BLaER1 treated with 17β-estradiol and CSF1 and Interleukin-3, amounts not matched to agents 10 nM and 100 nM (cell line): ENCODE data around the gene MPHOSPH10.
"Not testable (repeated sequence)": the region's sequence is repeated elsewhere in the genome, so short reads cannot be mapped to it uniquely, and the experiment has no call there.

Source experiments
- H3K27ac ChIP-seq, 11 experiments: shearing (Covaris generic); formaldehyde crosslinking; 2 replicates each; pipeline ENCODE4 v1.8.1; 2022
- H3K27me3 ChIP-seq, 11 experiments: shearing (Covaris generic); formaldehyde crosslinking; 2 replicates each; pipeline ENCODE4 v1.8.1; 2022
- H3K36me3 ChIP-seq, 11 experiments: shearing (Covaris generic); formaldehyde crosslinking; 2 replicates each; pipeline ENCODE4 v1.8.1; 2022
- H3K4me1 ChIP-seq, 10 experiments: shearing (Covaris generic); formaldehyde crosslinking; 2 replicates each; pipeline ENCODE4 v1.8.1; 2022
- H3K4me2 ChIP-seq, 11 experiments: shearing (Covaris generic); formaldehyde crosslinking; 2 replicates each; pipeline ENCODE4 v1.8.1; 2022
- H3K4me3 ChIP-seq, 10 experiments: shearing (Covaris generic); formaldehyde crosslinking; 2 replicates each; pipeline ENCODE4 v1.8.1; 2022
- H3K9ac ChIP-seq, 11 experiments: shearing (Covaris generic); formaldehyde crosslinking; 2 replicates each; pipeline ENCODE4 v1.8.1; 2022
- H3K9me3 ChIP-seq, 11 experiments: shearing (Covaris generic); formaldehyde crosslinking; replicated peaks in 1 of 11; 2 replicates each; pipeline ENCODE4 v1.8.1; 2022
- H4K20me1 ChIP-seq, 11 experiments: shearing (Covaris generic); formaldehyde crosslinking; 2 replicates each; pipeline ENCODE4 v1.8.1; 2022
- Cebpa-rat ChIP-seq, 11 experiments: shearing (Covaris generic); IDR thresholded peaks; 2 replicates each; pipeline ENCODE4 v1.8.1; 2022

Gene MPHOSPH10

GRCh38 chr2:71155846-71156245, 25.4 kb downstream of the MPHOSPH10 start:
- peaks cover 0 to 4% (median under 1%) of the 10 kb centered on the region in 11 experiments; a peak in 6 of 22 replicates for H4K20me1 ChIP-seq
- H3K4me3 ChIP-seq = no peak overlapping the region
- no peaks in the 10 kb centered on the region for H3K9me3 ChIP-seq
- TF ChIP-seq Cebpa-rat (IDR thresholded peaks at IDR 0.05) = no peak
- no peaks in the 10 kb centered on the region for H3K27me3 ChIP-seq
- H3K27ac ChIP-seq = no peak overlapping the region
- H3K9ac ChIP-seq = no peak overlapping the region
- H3K36me3 ChIP-seq = peaks cover 0 to 4% (median 3%) of the 10 kb centered on the region in 11 experiments; a peak in 17 of 22 replicates
- H3K4me1 ChIP-seq = peaks cover 0 to 8% (median 2%) of the 10 kb centered on the region in 10 experiments; a peak in 3 of 20 replicates
- no peak overlapping the region for H3K4me2 ChIP-seq

GRCh38 chr2:71156573-71156972, 26.1 kb downstream of the MPHOSPH10 start:
- Histone ChIP-seq H3K4me2 (peak overlapping the region in 4 of 11 experiments; percentile 15 to 83 (median 48); a peak in 4 of 22 replicates), H3K27ac (no peak overlapping the region), H4K20me1 (peaks cover 0 to 2% (median 0%) of the 10 kb centered on the region in 11 experiments; a peak in 3 of 22 replicates), H3K36me3 (no peaks in the 10 kb centered on the region), H3K4me1 (peaks cover 0 to 8% (median 2%) of the 10 kb centered on the region in 10 experiments; a peak in 3 of 20 replicates), H3K9ac (no peak overlapping the region), H3K27me3 (no peaks in the 10 kb centered on the region), H3K4me3 (no peak overlapping the region), H3K9me3 (no peaks in the 10 kb centered on the region)
- no peak for TF ChIP-seq Cebpa-rat (IDR thresholded peaks at IDR 0.05)

GRCh38 chr2:71157124-71157793, 26.8 kb downstream of the MPHOSPH10 start:
- Histone ChIP-seq H3K27ac (no peak overlapping the region), H3K4me1 (peaks cover 0 to 8% (median 2%) of the 10 kb centered on the region in 10 experiments; a peak in 3 of 20 replicates), H3K9me3 (no peaks in the 10 kb centered on the region), H3K27me3 (no peaks in the 10 kb centered on the region), H3K9ac (0 out of 22 replicates have a peak overlapping the region, but pooled peaks of 1 of the 11 experiments have one; percentile 28), H4K20me1 (no peaks in the 10 kb centered on the region), H3K4me3 (peak overlapping the region in 1 of 10 experiments; percentile 19; a peak in 2 of 20 replicates), H3K4me2 (peak overlapping the region in 9 of 11 experiments; percentile 12 to 89 (median 56); a peak in 14 of 22 replicates), H3K36me3 (no peaks in the 10 kb centered on the region)
- TF ChIP-seq Cebpa-rat (IDR thresholded peaks at IDR 0.05) = no peak

- Histone ChIP-seq H4K20me1 (no peaks in the 10 kb centered on the region), H3K4me2 (peak overlapping the region in 10 of 11 experiments; percentile 29 to 74 (median 54); a peak in 19 of 22 replicates), H3K27me3 (no peaks in the 10 kb centered on the region), H3K9me3 (no peaks in the 10 kb centered on the region), H3K4me3 (no peak overlapping the region), H3K36me3 (no peaks in the 10 kb centered on the region), H3K27ac (no peak overlapping the region), H3K9ac (no peak overlapping the region), H3K4me1 (peaks cover 6 to 17% (median 13%) of the 10 kb centered on the region in 10 experiments; a peak in 18 of 20 replicates)
- TF ChIP-seq Cebpa-rat (IDR thresholded peaks at IDR 0.05) = no peak
Observed at GRCh38 chr2:71166812-71167211, 36.4 kb downstream of the MPHOSPH10 start.

- H3K36me3 ChIP-seq = no peaks in the 10 kb centered on the region
- H4K20me1 ChIP-seq = no peaks in the 10 kb centered on the region
- no peak overlapping the region for H3K9ac ChIP-seq
- no peak overlapping the region; a peak in 1 of 22 replicates for H3K4me2 ChIP-seq
- H3K4me1 ChIP-seq = peaks cover 0 to 27% (median 15%) of the 10 kb centered on the region in 10 experiments; a peak in 17 of 20 replicates
- no peak for TF ChIP-seq Cebpa-rat (IDR thresholded peaks at IDR 0.05)
- H3K27me3 ChIP-seq = no peaks in the 10 kb centered on the region
- no peaks in the 10 kb centered on the region for H3K9me3 ChIP-seq
- no peak overlapping the region for H3K27ac ChIP-seq
- no peak overlapping the region for H3K4me3 ChIP-seq
Observed at GRCh38 chr2:71173096-71173495, 42.7 kb downstream of the MPHOSPH10 start.

GRCh38 chr2:71174207-71174606, 43.8 kb downstream of the MPHOSPH10 start:
- Histone ChIP-seq H3K4me2 (peak overlapping the region; percentile 17 to 81 (median 63); a peak in 20 of 22 replicates), H3K36me3 (no peaks in the 10 kb centered on the region), H4K20me1 (no peaks in the 10 kb centered on the region), H3K27ac (no peak overlapping the region), H3K4me1 (peaks cover 0 to 27% (median 15%) of the 10 kb centered on the region in 10 experiments; a peak in 17 of 20 replicates), H3K9ac (no peak overlapping the region), H3K4me3 (no peak overlapping the region), H3K27me3 (no peaks in the 10 kb centered on the region), H3K9me3 (no peaks in the 10 kb centered on the region)
- no peak for TF ChIP-seq Cebpa-rat (IDR thresholded peaks at IDR 0.05)

GRCh38 chr2:71178836-71179235, 48.4 kb downstream of the MPHOSPH10 start:
- H3K4me2 ChIP-seq, H3K27ac ChIP-seq, H3K4me3 ChIP-seq, H4K20me1 ChIP-seq, H3K9me3 ChIP-seq, H3K36me3 ChIP-seq, H3K9ac ChIP-seq, H3K27me3 ChIP-seq: not testable (repeated sequence)
- H3K4me1 ChIP-seq = peaks cover 4 to 22% (median 17%) of the 10 kb centered on the region in 10 experiments; a peak in 19 of 20 replicates

GRCh38 chr2:71181316-71181715, 50.9 kb downstream of the MPHOSPH10 start:
- no peak for TF ChIP-seq Cebpa-rat (IDR thresholded peaks at IDR 0.05)
- H4K20me1 ChIP-seq = no peaks in the 10 kb centered on the region
- no peaks in the 10 kb centered on the region for H3K27me3 ChIP-seq
- no peak overlapping the region for H3K9ac ChIP-seq
- peaks cover 0 to 12% (median 5%) of the 10 kb centered on the region in 10 experiments; a peak in 9 of 20 replicates for H3K4me1 ChIP-seq
- no peak overlapping the region for H3K4me3 ChIP-seq
- no peak overlapping the region for H3K4me2 ChIP-seq
- H3K36me3 ChIP-seq = no peaks in the 10 kb centered on the region
- H3K27ac ChIP-seq = no peak overlapping the region
- no peaks in the 10 kb centered on the region for H3K9me3 ChIP-seq

GRCh38 chr2:71183306-71184115, 53.1 kb downstream of the MPHOSPH10 start:
- H3K4me3 ChIP-seq, H3K27me3 ChIP-seq, H3K9ac ChIP-seq, H3K9me3 ChIP-seq, H3K36me3 ChIP-seq, H4K20me1 ChIP-seq: not testable (repeated sequence)
- Histone ChIP-seq H3K27ac (peak overlapping the region in 3 of 11 experiments; percentile 15 to 41 (median 25); a peak in 2 of 22 replicates), H3K4me1 (peaks cover 0 to 16% (median 5%) of the 10 kb centered on the region in 10 experiments; a peak in 9 of 20 replicates), H3K4me2 (peak overlapping the region in 6 of 11 experiments; percentile 18 to 69 (median 31); a peak in 8 of 22 replicates)
